Activated T-helper 17 cell treated with anti-CD3 and anti-CD28 coated beads, Interleukin-2, amount 50 U/mL, for 72 hours (primary cell): ENCODE data around the gene GPS1. TPM values are rescaled to one million over a fixed set of nuclear protein-coding genes. Genes with fewer than 3 reads are reported as not detected.
"Not testable (repeated sequence)": the region's sequence is repeated elsewhere in the genome, so short reads cannot be mapped to it uniquely, and the experiment has no call there.

Experiments
- ATAC-seq: fragments of 150-1000 bp; cut with Tn5 transposase; replicated peaks from 2 replicates; pipeline ENCODE4 v1.10.0; 2021; ENCODE audit warnings: mild to moderate bottlenecking, moderate library complexity
- H3K27ac Mint-ChIP-seq: one replicate; pipeline ENCODE4 v1.8.0; 2022; ENCODE audit warnings: mixed read lengths
- H3K27me3 Mint-ChIP-seq: one replicate; pipeline ENCODE4 v1.8.0; 2022; ENCODE audit warnings: mixed read lengths
- H3K36me3 Mint-ChIP-seq: one replicate; pipeline ENCODE4 v1.8.0; 2022; ENCODE audit warnings: low read depth, mild to moderate bottlenecking, mixed read lengths
- H3K4me1 Mint-ChIP-seq: one replicate; pipeline ENCODE4 v1.8.0; 2022; ENCODE audit warnings: mixed read lengths
- H3K4me3 Mint-ChIP-seq: one replicate; pipeline ENCODE4 v1.8.0; 2022; ENCODE audit warnings: mild to moderate bottlenecking, mixed read lengths
- H3K9me3 Mint-ChIP-seq: one replicate; pipeline ENCODE4 v1.8.0; 2022; ENCODE audit warnings: mixed read lengths
- total RNA-seq, 2 donors: library from RNA; stranded (reverse); gene quantifications; one replicate each; pipeline ENCODE4 v1.2.3, GENCODE V29; 2022

Gene GPS1
- total RNA-seq, 2 donors from 2014 or later: 46.2 to 97.2 TPM

DNA sequence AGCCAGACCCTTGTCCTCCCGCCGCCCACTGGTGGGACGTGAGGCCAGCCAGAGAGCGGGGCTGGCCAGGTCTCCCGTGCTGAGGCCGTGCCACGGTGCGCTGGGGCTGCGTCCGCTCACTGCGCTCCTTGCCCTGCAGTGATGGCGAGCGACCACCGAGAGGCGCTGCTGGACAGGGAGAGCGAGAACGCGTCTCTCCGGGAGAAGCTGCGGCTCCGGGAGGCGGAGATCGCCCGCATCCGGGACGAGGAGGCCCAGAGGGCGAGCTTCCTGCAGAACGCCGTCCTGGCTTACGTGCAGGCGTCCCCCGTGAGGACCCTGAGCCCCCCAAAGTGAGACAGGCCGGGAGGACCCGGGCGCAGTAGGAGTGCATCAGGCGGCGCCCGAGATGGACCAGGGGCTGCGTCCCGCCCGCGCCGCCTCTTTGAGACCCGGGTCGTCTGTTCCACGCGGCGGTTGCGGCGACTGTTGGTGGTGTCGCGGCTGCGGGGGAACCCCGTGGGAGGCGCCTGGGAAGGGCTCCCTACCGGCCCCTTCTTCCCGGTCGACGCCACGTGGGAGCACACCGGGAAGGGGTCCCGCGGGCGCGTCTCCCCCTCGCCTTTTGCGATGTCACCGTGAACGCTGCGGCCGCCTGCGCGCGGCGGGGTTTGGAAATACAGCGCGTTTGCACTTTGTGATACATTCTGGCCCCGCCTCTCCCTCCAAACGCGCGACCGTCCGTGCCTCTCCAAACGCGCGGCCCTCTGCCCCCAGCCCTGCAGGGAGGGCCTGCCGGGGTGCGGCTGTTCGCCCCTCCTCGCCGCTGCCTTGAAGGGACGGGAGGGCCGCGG, 21.0 kb upstream of the GPS1 start:
- H3K27me3 Mint-ChIP-seq: no peaks in the 10 kb centered on the region
- peaks cover 8% of the 10 kb centered on the region for H3K4me1 Mint-ChIP-seq
- H3K9me3 Mint-ChIP-seq: no peaks in the 10 kb centered on the region
- H3K4me3 Mint-ChIP-seq: peak overlapping the region; percentile 73
- no peak overlapping the region for H3K27ac Mint-ChIP-seq
- H3K36me3 Mint-ChIP-seq: no peaks in the 10 kb centered on the region
- peak; percentile 83 for ATAC-seq

DNA sequence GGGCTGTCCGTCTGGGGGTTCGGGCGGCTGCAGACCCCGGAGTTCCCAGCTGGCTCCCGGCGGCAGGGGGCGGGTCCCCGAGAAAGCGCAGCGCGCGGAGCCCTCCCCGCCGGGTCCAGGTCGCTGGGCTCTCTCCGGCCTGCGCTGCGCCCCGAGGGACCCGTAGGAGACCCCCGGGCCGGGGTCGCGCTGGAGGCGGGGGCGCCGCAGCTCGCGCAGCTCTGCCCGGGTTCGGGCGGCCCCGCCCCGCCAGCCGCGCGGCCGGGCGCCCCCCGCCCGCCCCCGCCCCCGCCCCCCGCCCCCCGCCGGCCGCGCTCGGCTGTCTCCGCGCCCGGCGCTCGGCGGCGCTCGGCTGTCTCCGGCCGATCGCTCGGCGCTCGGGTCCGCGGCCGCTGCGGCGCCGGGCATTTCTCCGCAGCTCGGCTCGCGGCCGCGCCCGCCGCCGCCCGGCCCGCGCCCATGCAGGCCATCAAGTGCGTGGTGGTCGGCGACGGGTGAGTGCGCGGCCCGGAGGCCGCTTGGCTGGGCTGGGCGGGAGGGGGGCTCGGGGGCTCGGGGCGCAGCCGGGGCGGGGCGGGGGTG, 20.3 kb upstream of the GPS1 start, which contains the start of gene RAC3:
Gene RAC3, plus strand, starts transcription at position 376 of the 582 bp plus-strand sequence. Its CDS starts 84 bp downstream, at position 460.
- Mint-ChIP-seq H3K9me3 (no peaks in the 10 kb centered on the region), H3K4me3 (peak within 1 kb of the TSS; percentile 73), H3K36me3 (no peaks in the 10 kb centered on the region), H3K4me1 (peaks cover 8% of the 10 kb centered on the region), H3K27me3 (no peaks in the 10 kb centered on the region), H3K27ac (no peak within 1 kb of the TSS)
- peak; percentile 21 for ATAC-seq

DNA sequence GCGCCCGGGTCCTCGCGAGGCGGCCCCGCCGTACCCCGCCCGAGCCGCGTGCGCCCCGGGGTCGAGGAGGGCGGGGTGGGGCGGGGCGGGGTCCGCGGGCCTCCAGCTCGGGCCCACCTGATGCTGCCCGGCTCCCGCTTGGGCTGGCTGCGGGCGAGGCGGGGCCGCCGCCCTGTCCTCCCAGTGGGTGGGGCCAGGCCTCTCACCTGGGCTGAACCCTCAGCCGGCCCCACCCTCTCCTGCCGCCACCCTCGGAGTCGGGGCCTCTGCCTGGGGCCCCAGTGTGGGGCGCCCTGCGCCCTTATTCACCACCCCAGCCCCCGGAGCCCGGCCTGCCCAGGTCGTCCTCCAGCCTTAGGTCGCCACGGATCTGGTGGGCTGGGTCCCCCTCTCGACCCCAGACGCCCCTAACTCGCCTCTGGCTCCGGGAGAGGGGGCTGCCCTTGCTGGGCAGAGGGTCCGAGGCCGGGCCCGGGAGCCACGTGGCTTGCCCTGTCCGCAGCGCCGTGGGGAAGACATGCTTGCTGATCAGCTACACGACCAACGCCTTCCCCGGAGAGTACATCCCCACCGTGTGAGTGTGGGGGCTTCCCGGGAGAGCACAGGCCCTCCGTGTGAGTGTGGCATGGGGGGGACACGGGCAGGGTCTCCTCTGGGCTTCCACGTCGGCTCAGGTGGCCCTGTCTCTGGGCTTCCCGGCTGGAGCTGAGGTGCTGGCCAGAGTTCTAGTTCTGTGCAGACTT, 19.6 kb upstream of the GPS1 start:
- peak; percentile 61 for ATAC-seq
- no peaks in the 10 kb centered on the region for H3K27me3 Mint-ChIP-seq
- H3K4me1 Mint-ChIP-seq: peaks cover 8% of the 10 kb centered on the region
- H3K27ac Mint-ChIP-seq: no peak overlapping the region
- H3K9me3 Mint-ChIP-seq: no peaks in the 10 kb centered on the region
- H3K36me3 Mint-ChIP-seq: no peaks in the 10 kb centered on the region
- peak overlapping the region; percentile 36 for H3K4me3 Mint-ChIP-seq

DNA sequence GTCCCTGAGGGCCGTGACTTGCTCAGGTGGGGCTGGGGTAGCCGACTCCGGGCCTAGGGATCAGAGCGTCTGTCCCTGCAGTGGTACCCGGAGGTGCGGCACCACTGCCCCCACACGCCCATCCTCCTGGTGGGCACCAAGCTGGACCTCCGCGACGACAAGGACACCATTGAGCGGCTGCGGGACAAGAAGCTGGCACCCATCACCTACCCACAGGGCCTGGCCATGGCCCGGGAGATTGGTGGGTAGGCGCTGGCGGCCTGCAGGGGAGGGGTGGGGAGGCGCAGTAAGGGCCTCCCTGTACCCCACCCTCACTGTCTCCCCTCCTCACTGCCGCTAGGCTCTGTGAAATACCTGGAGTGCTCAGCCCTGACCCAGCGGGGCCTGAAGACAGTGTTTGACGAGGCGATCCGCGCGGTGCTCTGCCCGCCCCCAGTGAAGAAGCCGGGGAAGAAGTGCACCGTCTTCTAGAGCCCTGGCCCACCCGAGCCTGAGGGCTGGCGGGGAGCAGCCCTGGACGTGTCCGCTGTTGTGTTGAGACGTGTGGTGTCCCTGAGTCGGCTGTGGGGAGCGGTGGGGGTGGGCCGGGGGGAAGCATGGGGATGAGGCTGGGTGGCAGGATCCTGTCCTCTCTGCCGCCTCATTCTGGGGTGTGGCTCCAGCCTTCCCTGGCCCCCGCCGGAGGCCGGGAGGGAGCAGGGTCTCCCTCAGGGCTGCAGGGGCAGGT, 18.2 kb upstream of the GPS1 start:
- no peaks in the 10 kb centered on the region for H3K36me3 Mint-ChIP-seq
- no peaks in the 10 kb centered on the region for H3K9me3 Mint-ChIP-seq
- ATAC-seq: no peak
- peaks cover 14% of the 10 kb centered on the region for H3K4me1 Mint-ChIP-seq
- H3K4me3 Mint-ChIP-seq: no peak overlapping the region
- no peak overlapping the region for H3K27ac Mint-ChIP-seq
- H3K27me3 Mint-ChIP-seq: no peaks in the 10 kb centered on the region

DNA sequence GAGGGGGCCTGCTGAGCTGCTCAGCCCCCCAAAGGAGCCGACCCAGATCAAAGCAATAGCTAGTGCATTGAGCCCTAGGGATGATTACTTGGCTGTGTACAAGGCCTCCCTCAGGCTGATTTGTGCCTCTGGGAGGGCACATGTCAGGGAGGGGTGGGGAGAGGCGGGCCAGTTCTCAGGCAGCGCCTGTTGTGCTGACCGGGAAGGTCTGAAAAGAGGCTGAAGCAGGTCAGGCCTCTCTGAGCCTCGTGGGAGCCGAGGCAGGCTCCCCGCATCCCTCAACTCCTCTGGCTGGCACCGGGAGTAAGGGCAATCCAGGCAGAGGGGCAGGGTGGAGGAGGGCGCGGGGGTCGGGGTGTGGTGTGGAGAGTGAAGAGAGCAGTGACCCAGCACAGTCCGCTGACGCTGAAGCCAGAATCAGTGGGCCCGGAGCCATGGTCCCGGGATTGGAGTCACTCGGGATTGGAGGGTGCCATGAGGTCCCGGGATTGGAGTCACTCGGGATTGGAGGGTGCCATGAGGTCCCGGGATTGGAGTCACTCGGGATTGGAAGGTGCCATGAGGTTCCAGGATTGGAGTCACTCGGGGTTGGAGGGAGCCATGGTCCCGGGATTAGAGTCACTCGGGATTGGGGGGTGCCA, 17.2 kb upstream of the GPS1 start:
- Mint-ChIP-seq H3K4me1 (peaks cover 18% of the 10 kb centered on the region), H3K27me3 (no peaks in the 10 kb centered on the region), H3K36me3 (no peaks in the 10 kb centered on the region), H3K9me3 (no peaks in the 10 kb centered on the region), H3K27ac (no peak overlapping the region), H3K4me3 (peak overlapping the region; percentile 87)
- no peak for ATAC-seq

DNA sequence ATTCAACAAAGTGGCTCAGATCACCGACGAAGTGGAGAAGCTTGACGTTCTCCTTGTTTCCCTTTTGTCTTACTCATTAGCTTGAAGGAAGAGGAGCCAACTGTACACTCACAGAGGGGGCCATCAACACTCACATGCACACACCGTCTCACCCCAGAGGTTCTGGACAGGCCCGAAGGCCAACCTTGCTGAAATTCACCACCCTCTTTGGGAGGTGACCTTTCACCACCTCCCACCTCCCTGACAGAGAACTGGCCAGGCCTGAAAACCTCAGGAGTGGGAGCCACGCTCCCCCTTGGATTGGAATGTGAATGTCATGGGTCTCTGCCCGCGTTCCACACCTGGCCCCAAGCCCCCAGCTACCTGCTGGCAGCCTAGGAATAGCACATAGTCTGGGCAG, 16.2 kb upstream of the GPS1 start:
- Mint-ChIP-seq H3K27me3 (no peaks in the 10 kb centered on the region), H3K36me3 (no peaks in the 10 kb centered on the region), H3K9me3 (no peaks in the 10 kb centered on the region), H3K27ac (no peak overlapping the region), H3K4me1 (peaks cover 15% of the 10 kb centered on the region), H3K4me3 (peak overlapping the region; percentile 87)
- ATAC-seq: no peak

DNA sequence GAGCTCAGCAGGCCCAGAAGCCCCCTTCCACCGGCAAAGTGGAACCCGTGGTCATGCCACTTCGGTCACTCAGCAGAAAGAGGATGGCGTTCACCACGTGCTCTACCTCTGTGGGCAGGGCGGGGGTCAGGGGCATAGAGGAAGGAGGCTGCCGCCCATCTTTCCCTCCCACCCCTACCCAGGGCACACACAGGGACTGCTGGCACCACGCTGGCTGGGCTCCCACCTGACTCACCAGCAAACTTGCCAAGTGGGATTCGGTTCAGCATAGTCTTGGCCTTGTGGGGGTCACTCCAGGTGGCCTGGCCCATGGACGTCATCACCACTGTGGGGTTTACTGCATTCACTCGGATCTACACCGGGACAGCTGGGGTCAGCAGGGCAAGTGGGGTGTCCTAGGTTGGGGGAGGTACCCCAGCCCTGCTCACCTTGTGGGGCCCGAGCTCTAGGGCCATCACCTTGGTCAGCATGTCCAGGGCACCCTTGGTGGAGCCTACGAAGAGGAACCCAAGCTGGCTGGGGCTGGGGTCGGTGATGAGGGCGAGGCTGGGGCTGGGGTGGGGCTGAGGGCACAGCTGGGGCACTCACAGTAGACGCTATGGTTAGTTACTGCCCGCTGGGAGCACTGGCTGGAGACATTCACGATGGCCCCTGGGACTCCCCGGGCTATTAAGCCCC, 15.6 kb upstream of the GPS1 start:
- H3K36me3 Mint-ChIP-seq: no peaks in the 10 kb centered on the region
- no peaks in the 10 kb centered on the region for H3K27me3 Mint-ChIP-seq
- no peak overlapping the region for H3K27ac Mint-ChIP-seq
- H3K4me1 Mint-ChIP-seq: peaks cover 15% of the 10 kb centered on the region
- H3K4me3 Mint-ChIP-seq: peak overlapping the region; percentile 87
- ATAC-seq: no peak
- H3K9me3 Mint-ChIP-seq: no peaks in the 10 kb centered on the region

DNA sequence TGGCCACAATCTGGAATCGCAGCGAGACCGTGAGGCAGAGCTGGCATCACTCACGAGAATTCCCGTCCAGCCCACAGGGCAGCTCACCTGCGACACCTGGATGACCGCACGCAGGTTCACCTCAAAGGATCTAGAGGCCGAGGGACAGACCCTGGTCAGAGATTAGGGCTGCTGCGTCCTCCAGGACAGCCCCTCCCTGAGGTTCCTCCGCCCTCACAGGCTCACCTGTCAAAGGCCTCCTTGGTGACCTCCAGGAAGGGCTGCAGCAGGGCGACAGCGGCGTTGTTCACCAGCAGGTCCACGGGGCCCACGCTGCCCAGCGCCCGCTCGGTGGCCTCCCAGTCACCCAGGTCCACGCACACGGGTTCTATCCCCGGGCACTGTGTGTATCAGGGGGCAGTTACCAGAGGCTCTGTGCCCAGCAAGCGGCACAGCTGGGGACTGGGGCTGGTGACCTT, 15.0 kb upstream of the GPS1 start:
- Mint-ChIP-seq H3K27ac (no peak overlapping the region), H3K36me3 (no peaks in the 10 kb centered on the region), H3K4me1 (peaks cover 15% of the 10 kb centered on the region), H3K9me3 (no peaks in the 10 kb centered on the region), H3K4me3 (peak overlapping the region; percentile 87), H3K27me3 (no peaks in the 10 kb centered on the region)
- ATAC-seq: no peak

DNA sequence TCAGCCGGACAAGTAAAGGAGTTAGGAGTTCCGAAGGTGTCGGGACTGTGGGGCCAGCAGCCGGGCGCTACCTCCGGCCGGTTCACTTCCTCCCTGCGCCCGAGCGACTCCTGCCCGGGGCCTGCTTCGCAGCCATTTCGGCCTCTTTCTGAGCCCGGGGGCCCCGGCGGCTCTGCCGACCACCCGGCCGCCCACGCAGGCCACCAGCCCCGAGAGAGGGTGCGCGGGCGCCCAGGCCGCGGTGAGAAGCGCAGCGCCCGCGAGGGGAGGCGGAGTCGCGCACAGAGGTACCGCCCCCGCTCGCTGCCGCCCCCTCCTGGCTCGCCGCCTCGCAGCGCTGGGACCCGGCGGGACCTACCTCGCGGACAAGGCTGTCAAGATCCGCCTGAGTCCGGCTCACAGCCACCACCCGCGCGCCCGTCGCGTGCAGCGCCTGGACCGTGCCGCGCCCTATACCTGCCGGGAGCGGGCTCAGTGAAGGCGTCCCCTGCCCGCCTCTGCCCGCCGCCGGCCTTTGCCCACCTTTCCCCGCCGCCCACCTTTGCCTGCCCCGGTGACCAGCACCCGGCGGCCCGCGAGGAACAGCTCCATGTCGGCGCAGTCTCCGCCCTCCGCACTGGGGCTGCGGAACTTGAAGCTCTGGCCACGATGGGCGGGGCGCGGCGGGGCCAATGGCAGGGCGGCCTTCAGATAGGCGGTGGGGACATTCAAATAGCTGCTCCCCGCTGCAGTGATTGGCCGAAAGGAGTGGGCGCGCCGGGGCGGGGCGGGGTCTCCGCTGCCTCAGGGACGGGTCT, 14.4 kb upstream of the GPS1 start, which contains the start of gene DCXR:
Gene DCXR, minus strand, starts transcription at position 606 of the 797 bp plus-strand sequence. Its CDS starts 15 bp downstream, at position 591.
- H3K4me1 Mint-ChIP-seq: peaks cover 15% of the 10 kb centered on the region
- H3K27me3 Mint-ChIP-seq: no peaks in the 10 kb centered on the region
- H3K27ac Mint-ChIP-seq: peak within 1 kb of the TSS; percentile 64
- ATAC-seq: peak; percentile 98
- peak within 1 kb of the TSS; percentile 87 for H3K4me3 Mint-ChIP-seq
- no peaks in the 10 kb centered on the region for H3K36me3 Mint-ChIP-seq
- no peaks in the 10 kb centered on the region for H3K9me3 Mint-ChIP-seq

DNA sequence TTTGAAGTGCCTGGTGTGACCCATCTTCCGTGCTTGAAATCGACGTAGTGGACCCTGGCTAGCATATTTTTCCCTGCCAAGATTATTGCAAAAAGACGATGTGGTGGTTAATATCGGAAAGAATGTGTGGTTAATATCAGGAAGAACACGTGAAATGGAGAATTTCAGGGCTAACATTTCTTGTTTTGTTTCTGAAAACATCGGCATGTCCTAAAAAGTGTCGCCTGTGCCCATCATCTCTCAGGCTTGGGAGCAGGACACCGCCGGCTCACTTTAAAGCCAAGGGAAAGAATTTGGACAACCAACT, 13.9 kb upstream of the GPS1 start:
- H3K36me3 Mint-ChIP-seq: no peaks in the 10 kb centered on the region
- H3K27ac Mint-ChIP-seq: peak overlapping the region; percentile 64
- peak overlapping the region; percentile 87 for H3K4me3 Mint-ChIP-seq
- ATAC-seq: no peak
- H3K9me3 Mint-ChIP-seq: no peaks in the 10 kb centered on the region
- no peaks in the 10 kb centered on the region for H3K27me3 Mint-ChIP-seq
- peaks cover 15% of the 10 kb centered on the region for H3K4me1 Mint-ChIP-seq

DNA sequence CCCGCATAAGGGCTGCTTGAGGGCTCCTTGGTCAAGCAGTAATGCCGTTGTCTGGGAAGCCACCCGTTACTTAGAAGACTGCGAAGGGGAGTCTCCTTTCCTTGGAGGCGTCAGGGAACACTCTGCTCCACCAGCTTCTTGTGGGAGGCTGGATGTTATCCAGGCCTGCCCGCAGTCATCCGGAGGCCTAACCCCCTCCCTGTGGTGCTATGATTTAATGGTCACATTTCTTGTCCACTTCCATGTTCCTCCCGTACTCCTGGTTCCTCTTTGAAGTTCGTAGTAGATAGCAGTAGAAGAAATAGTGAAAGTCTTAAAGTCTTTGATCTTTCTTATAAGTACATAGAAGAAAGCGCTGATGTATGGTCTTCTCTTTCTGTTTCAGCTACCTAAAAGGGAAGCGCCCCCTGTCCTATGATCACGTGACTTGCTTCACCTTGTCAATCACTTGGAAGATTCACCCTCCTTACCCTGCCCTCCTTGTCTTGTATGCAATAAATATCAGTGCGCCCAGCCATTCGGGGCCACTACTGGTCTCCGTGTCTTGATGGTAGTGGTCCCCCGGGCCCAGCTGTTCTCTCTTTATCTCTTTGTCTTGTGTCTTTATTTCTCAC, 12.8 kb upstream of the GPS1 start:
- H3K36me3 Mint-ChIP-seq, H3K9me3 Mint-ChIP-seq: not testable (repeated sequence)
- peak overlapping the region; percentile 40 for H3K4me3 Mint-ChIP-seq

DNA sequence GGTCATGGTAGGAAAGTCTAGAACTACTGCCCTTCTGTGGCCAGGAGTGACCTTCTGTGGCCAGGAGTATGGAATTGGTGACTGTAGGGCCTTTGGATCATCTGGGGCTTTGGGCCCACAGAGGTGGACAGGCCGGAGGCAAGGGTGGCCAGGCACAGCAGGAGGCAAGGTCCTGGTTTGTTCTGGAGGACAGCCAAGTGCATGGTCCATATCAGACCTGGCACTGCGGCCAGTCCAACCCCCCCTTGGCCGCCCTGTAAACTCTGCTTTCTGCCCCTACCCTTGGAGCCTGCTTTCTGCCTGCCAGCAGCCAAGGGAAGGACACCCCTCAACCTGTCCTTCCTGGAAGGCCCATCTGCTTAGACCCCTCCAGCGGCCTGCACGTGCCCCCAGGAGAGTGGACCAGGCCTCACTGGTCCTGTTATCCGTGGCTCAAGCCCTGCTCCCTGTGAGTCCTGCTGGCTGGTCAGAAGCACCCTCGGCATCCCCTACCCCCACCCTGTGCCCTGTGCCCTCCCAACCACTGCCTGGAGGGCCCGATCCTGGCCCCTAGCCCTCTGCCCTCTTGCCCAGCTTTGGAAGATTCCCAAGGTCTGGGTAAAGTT, 11.9 kb upstream of the GPS1 start:
- Mint-ChIP-seq H3K4me3 (no peak overlapping the region), H3K27me3 (no peaks in the 10 kb centered on the region), H3K4me1 (peaks cover 15% of the 10 kb centered on the region), H3K27ac (no peak overlapping the region), H3K9me3 (no peaks in the 10 kb centered on the region), H3K36me3 (no peaks in the 10 kb centered on the region)
- ATAC-seq: no peak

More for the DNA sequence above, 12.8 kb upstream of the GPS1 start:
- peaks cover 15% of the 10 kb centered on the region for H3K4me1 Mint-ChIP-seq
- H3K27ac Mint-ChIP-seq, H3K27me3 Mint-ChIP-seq, ATAC-seq: not testable (repeated sequence)
